ENCODE results near the gene ACADS.

Gene ACADS

GRCh38 chr12:120740871-120741270 is 15.2 kb downstream of the ACADS start:
- no peak for DNase-seq (ENCODE audit: low read depth)
- TF ChIP-seq CTCF (IDR thresholded peaks at IDR 0.05; ENCODE audit: insufficient read depth, low read depth, low read length, missing control alignments): no peak
- H3K4me3 ChIP-seq (ENCODE audit: low read length): no peak overlapping the region

- no peak overlapping the region for H3K4me3 ChIP-seq (ENCODE audit: low read length)
- DNase-seq (ENCODE audit: low read depth): no peak
- no peak for TF ChIP-seq CTCF (IDR thresholded peaks at IDR 0.05; ENCODE audit: insufficient read depth, low read depth, low read length, missing control alignments)
Measured at GRCh38 chr12:120741476-120742421, 16.1 kb downstream of the ACADS start.

GRCh38 chr12:120744922-120745493 is 19.4 kb downstream of the ACADS start:
- no peak overlapping the region for H3K4me3 ChIP-seq (ENCODE audit: low read length)
- no peak for TF ChIP-seq CTCF (IDR thresholded peaks at IDR 0.05; ENCODE audit: insufficient read depth, low read depth, low read length, missing control alignments)
- no peak for DNase-seq (ENCODE audit: low read depth)

GRCh38 chr12:120748242-120748641 is 22.6 kb downstream of the ACADS start:
- no peak for TF ChIP-seq CTCF (IDR thresholded peaks at IDR 0.05; ENCODE audit: insufficient read depth, low read depth, low read length, missing control alignments)
- DNase-seq (ENCODE audit: low read depth): no peak

GRCh38 chr12:120749256-120749655 is 23.6 kb downstream of the ACADS start:
- no peak overlapping the region for H3K4me3 ChIP-seq (ENCODE audit: low read length)
- TF ChIP-seq CTCF (IDR thresholded peaks at IDR 0.05; ENCODE audit: insufficient read depth, low read depth, low read length, missing control alignments): no peak
- DNase-seq (ENCODE audit: low read depth): no peak

More at GRCh38 chr12:120748242-120748641, 22.6 kb downstream of the ACADS start:
- no peak overlapping the region for H3K4me3 ChIP-seq (ENCODE audit: low read length)

GRCh38 chr12:120750806-120751205 is 25.2 kb downstream of the ACADS start:
- DNase-seq (ENCODE audit: low read depth): no peak
- H3K4me3 ChIP-seq (ENCODE audit: low read length): no peak overlapping the region
- no peak for TF ChIP-seq CTCF (IDR thresholded peaks at IDR 0.05; ENCODE audit: insufficient read depth, low read depth, low read length, missing control alignments)
